Measurements from ENCODE around the gene NAGA. TPM values are rescaled to one million over a fixed set of nuclear protein-coding genes. Genes with fewer than 3 reads are reported as not detected.

The NAGA gene
- total RNA-seq, 3 donors from 2014 or later (not counting 1 experiment from before 2014, with no cell fraction given): 12.8 to 15.7 (median 14.2) TPM

DNA sequence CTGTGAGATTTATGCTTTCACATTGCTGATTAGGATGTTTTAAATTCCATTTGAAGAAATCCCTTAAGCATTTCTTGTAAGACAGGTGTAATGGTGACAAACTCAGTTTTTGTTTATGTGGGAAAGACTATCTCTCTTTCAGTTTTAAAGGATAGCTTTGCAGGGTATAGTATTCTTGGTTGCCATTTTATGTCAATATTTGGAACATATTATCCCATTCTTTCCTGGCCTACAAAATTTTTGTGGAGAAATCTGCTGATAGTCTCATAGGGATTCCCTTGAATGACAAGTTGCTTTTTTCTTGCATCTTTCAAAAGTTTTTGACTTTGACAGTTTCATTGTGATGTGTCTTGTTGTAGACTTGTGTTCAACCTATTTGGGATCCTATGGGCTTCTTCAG lies 28.8 kb downstream of the NAGA start:
- H3K4me3 Mint-ChIP-seq: no peak overlapping the region
- H3K9me3 ChIP-seq (ENCODE audit: control insufficient read depth, insufficient read depth, low read length): no peaks in the 10 kb centered on the region
- no peaks in the 10 kb centered on the region for H3K27me3 Mint-ChIP-seq (ENCODE audit: low read depth in 2 of 2)
- DNase-seq (no peak), ATAC-seq (no peak)
- H3K27ac Mint-ChIP-seq: no peak overlapping the region
- TF ChIP-seq, protein P1, sequence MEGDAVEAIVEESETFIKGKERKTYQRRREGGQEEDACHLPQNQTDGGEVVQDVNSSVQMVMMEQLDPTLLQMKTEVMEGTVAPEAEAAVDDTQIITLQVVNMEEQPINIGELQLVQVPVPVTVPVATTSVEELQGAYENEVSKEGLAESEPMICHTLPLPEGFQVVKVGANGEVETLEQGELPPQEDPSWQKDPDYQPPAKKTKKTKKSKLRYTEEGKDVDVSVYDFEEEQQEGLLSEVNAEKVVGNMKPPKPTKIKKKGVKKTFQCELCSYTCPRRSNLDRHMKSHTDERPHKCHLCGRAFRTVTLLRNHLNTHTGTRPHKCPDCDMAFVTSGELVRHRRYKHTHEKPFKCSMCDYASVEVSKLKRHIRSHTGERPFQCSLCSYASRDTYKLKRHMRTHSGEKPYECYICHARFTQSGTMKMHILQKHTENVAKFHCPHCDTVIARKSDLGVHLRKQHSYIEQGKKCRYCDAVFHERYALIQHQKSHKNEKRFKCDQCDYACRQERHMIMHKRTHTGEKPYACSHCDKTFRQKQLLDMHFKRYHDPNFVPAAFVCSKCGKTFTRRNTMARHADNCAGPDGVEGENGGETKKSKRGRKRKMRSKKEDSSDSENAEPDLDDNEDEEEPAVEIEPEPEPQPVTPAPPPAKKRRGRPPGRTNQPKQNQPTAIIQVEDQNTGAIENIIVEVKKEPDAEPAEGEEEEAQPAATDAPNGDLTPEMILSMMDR (IDR thresholded peaks at IDR 0.05): no peak
- H3K27me3 ChIP-seq (ENCODE audit: control insufficient read depth, insufficient read depth, low read length): no peaks in the 10 kb centered on the region
- no peak overlapping the region for H3K4me3 ChIP-seq (ENCODE audit: low read length)
- H3K4me1 Mint-ChIP-seq: peaks cover 0 to 4% of the 10 kb centered on the region in 2 donors
- no peaks in the 10 kb centered on the region for H3K36me3 ChIP-seq (ENCODE audit: control insufficient read depth, insufficient read depth, low read length)
- H3K9me3 Mint-ChIP-seq: peaks cover 5 to 8% of the 10 kb centered on the region in 2 donors
- H3K36me3 Mint-ChIP-seq: peaks cover 10% of the 10 kb centered on the region
- no peak overlapping the region for H3K27ac ChIP-seq (ENCODE audit: low read length)
- no peaks in the 10 kb centered on the region for H3K4me1 ChIP-seq (ENCODE audit: control insufficient read depth, insufficient read depth, low read length)
- intact Hi-C loops (cut with micrococcal nuclease): no loop called here

DNA sequence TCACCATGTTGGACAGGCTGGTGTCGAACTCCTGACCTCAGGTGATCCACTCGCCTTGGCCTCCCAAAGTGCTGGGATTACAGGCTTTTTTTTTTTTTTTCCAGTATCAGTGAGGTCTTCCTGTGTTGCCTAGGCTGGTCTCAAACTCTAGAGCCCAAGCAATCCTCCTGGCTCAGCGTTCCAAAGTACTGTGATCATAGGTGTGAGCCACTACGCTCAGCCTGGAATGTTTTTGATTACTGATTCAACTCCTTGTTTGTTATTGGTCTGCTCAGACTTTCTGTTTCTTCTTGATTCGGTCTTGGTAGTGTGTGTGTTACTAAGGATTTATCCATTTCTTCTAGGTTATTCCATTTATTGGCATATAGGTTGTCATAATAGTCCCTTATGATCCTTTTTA lies 31.3 kb downstream of the NAGA start:
- no peak overlapping the region for H3K4me3 Mint-ChIP-seq
- H3K4me1 ChIP-seq (ENCODE audit: control insufficient read depth, insufficient read depth, low read length): no peaks in the 10 kb centered on the region
- no peak overlapping the region for H3K27ac ChIP-seq (ENCODE audit: low read length)
- peaks cover 0 to 4% of the 10 kb centered on the region in 2 donors for H3K4me1 Mint-ChIP-seq
- ATAC-seq (no peak), DNase-seq (no peak)
- TF ChIP-seq, protein P1 (IDR thresholded peaks at IDR 0.05): no peak
- H3K27me3 Mint-ChIP-seq (ENCODE audit: low read depth in 2 of 2): no peaks in the 10 kb centered on the region
- no peak overlapping the region for H3K4me3 ChIP-seq (ENCODE audit: low read length)
- intact Hi-C loops (cut with micrococcal nuclease): no loop called here
- peaks cover 5 to 8% of the 10 kb centered on the region in 2 donors for H3K9me3 Mint-ChIP-seq
- no peaks in the 10 kb centered on the region for H3K9me3 ChIP-seq (ENCODE audit: control insufficient read depth, insufficient read depth, low read length)
- H3K27me3 ChIP-seq (ENCODE audit: control insufficient read depth, insufficient read depth, low read length): no peaks in the 10 kb centered on the region
- H3K36me3 ChIP-seq (ENCODE audit: control insufficient read depth, insufficient read depth, low read length): no peaks in the 10 kb centered on the region
- 97% methylated on average over 4 of the region's 5 CpGs for WGBS (ENCODE audit: insufficient coverage)
- H3K27ac Mint-ChIP-seq: no peak overlapping the region
- H3K36me3 Mint-ChIP-seq: peaks cover 10% of the 10 kb centered on the region

DNA sequence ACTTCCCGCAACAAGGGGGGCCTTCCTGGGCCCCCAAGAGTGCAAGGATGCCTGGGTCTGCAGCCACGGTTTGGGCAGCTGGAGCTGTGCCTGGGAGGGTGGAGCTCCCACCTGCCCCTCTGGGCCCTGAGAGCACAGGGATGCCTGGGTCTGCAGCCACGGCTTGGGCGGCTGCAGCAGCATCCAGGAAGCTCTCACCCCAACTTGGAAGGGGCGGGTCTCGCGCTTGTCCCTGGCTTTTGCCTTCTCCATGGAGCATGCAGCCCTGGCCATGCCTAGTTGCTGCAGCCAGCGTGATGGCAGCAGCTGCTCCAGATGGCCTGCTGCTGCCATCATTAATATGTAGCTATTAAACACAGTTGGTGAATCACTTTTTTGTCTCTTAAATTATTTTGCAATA lies 35.4 kb downstream of the NAGA start:
- H3K27ac ChIP-seq (ENCODE audit: low read length): no peak overlapping the region
- TF ChIP-seq, protein P1 (IDR thresholded peaks at IDR 0.05): no peak
- no peaks in the 10 kb centered on the region for H3K27me3 ChIP-seq (ENCODE audit: control insufficient read depth, insufficient read depth, low read length)
- intact Hi-C loops (cut with micrococcal nuclease): no loop called here
- no peaks in the 10 kb centered on the region for H3K36me3 Mint-ChIP-seq
- no peak overlapping the region for H3K4me3 Mint-ChIP-seq
- no peak overlapping the region for H3K27ac Mint-ChIP-seq
- no peak overlapping the region for H3K4me3 ChIP-seq (ENCODE audit: low read length)
- peaks cover 7% of the 10 kb centered on the region for H3K9me3 ChIP-seq (ENCODE audit: control insufficient read depth, insufficient read depth, low read length)
- H3K27me3 Mint-ChIP-seq (ENCODE audit: low read depth in 2 of 2): no peaks in the 10 kb centered on the region
- H3K4me1 Mint-ChIP-seq: peaks cover 0 to 4% of the 10 kb centered on the region in 2 donors
- WGBS (ENCODE audit: insufficient coverage): 90% methylated on average over 8 of the region's 8 CpGs
- ATAC-seq (no peak), DNase-seq (no peak)
- H3K9me3 Mint-ChIP-seq: peaks cover 0 to 3% of the 10 kb centered on the region in 2 donors
- no peaks in the 10 kb centered on the region for H3K4me1 ChIP-seq (ENCODE audit: control insufficient read depth, insufficient read depth, low read length)
- no peaks in the 10 kb centered on the region for H3K36me3 ChIP-seq (ENCODE audit: control insufficient read depth, insufficient read depth, low read length)
